Upper lobe of left lung (tissue), 4 donors: ENCODE results near the gene FKBP6.

Experiments
- POLR2A ChIP-seq, 4 donors: fragments of 450-650 bp; IDR thresholded peaks; one replicate each; pipeline ENCODE4 v1.5.1; 2016 to 2017; ENCODE audit warnings: antibody characterized with exemption in 4 of 4, mild to moderate bottlenecking in 2 of 4
- TF ChIP-seq, protein P1 (sequence below), 6 experiments: fragments of 450-650 bp in 4 of 6; fragments of 200-600 bp in 2 of 6; sonication (generic) in 2 of 6; IDR thresholded peaks; one replicate each; pipeline ENCODE4 v1.5.1; 2016 to 2019; ENCODE audit warnings: antibody characterized with exemption in 6 of 6

DNA sequence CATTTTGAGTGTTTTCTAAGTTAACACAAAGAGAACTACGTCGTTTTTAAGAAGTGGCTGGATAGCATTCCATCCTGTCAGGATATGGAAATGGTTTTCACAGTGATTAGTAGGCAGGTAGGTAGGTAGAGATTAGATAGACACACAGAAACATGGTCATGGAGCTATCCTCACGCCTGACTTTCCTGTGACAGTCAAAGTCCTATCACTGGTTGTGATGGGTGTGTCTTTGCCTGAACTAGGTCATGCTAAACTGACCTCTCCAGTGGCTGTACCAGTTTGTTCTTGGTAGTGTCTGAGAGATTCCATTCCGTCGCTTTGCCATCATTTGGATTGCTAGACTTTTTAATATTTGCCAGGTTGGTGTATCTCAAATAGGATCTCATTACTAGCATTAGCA, 28.2 kb downstream of the FKBP6 start:
- TF ChIP-seq, protein P1, sequence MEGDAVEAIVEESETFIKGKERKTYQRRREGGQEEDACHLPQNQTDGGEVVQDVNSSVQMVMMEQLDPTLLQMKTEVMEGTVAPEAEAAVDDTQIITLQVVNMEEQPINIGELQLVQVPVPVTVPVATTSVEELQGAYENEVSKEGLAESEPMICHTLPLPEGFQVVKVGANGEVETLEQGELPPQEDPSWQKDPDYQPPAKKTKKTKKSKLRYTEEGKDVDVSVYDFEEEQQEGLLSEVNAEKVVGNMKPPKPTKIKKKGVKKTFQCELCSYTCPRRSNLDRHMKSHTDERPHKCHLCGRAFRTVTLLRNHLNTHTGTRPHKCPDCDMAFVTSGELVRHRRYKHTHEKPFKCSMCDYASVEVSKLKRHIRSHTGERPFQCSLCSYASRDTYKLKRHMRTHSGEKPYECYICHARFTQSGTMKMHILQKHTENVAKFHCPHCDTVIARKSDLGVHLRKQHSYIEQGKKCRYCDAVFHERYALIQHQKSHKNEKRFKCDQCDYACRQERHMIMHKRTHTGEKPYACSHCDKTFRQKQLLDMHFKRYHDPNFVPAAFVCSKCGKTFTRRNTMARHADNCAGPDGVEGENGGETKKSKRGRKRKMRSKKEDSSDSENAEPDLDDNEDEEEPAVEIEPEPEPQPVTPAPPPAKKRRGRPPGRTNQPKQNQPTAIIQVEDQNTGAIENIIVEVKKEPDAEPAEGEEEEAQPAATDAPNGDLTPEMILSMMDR (IDR thresholded peaks at IDR 0.05): no peak
- TF ChIP-seq POLR2A (IDR thresholded peaks at IDR 0.05): no peak
